GM12873 (cell line): ENCODE measurements around the gene SLFN5.

Source experiments
- TF ChIP-seq, protein P1 (sequence below): IDR thresholded peaks from 2 replicates; pipeline ENCODE4 v1.5.1; 2012; ENCODE audit warnings: low read depth, mild to moderate bottlenecking, moderate library complexity, low read length, control low read depth; ENCODE audit not compliant: insufficient read depth; ENCODE audit errors: missing control alignments

Gene SLFN5

DNA sequence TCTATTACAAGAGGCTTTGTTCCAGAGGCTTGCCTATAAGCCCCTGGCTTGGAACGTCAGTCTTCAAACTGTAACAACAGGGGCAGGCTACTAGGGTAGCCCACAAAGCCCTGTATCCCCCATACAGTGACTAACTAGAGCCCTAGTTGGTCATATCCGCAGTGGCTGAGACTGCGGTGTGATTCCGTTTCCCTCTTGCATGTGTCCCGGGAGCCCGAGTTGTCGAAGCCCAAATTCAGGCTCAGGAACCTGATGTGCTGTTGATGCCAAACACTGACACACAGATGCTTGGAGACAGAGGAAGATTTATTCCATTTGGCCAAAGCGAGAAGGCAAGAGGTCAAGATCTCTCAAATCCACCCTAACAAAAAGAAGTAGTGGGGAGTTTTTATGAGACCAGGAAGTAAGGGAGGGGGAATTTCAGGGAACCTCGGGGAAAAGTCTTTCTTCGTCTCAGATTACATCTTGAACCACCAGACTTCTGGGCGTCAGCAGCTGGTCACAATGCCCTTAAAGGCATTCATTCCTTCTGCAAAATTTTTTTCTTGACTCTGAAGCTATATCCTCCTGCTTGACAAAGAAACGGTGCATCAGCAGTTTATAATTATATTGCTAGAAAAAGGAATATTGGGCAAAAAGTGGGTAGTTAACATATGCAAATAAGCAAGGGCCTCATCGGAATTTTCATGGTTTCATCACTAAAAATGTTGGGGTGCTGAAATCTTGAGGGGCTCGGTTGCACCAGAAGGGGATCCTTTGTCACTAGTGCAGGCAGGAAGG, 879 bp downstream of the SLFN5 start:
- TF ChIP-seq, protein P1, sequence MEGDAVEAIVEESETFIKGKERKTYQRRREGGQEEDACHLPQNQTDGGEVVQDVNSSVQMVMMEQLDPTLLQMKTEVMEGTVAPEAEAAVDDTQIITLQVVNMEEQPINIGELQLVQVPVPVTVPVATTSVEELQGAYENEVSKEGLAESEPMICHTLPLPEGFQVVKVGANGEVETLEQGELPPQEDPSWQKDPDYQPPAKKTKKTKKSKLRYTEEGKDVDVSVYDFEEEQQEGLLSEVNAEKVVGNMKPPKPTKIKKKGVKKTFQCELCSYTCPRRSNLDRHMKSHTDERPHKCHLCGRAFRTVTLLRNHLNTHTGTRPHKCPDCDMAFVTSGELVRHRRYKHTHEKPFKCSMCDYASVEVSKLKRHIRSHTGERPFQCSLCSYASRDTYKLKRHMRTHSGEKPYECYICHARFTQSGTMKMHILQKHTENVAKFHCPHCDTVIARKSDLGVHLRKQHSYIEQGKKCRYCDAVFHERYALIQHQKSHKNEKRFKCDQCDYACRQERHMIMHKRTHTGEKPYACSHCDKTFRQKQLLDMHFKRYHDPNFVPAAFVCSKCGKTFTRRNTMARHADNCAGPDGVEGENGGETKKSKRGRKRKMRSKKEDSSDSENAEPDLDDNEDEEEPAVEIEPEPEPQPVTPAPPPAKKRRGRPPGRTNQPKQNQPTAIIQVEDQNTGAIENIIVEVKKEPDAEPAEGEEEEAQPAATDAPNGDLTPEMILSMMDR = no peak

DNA sequence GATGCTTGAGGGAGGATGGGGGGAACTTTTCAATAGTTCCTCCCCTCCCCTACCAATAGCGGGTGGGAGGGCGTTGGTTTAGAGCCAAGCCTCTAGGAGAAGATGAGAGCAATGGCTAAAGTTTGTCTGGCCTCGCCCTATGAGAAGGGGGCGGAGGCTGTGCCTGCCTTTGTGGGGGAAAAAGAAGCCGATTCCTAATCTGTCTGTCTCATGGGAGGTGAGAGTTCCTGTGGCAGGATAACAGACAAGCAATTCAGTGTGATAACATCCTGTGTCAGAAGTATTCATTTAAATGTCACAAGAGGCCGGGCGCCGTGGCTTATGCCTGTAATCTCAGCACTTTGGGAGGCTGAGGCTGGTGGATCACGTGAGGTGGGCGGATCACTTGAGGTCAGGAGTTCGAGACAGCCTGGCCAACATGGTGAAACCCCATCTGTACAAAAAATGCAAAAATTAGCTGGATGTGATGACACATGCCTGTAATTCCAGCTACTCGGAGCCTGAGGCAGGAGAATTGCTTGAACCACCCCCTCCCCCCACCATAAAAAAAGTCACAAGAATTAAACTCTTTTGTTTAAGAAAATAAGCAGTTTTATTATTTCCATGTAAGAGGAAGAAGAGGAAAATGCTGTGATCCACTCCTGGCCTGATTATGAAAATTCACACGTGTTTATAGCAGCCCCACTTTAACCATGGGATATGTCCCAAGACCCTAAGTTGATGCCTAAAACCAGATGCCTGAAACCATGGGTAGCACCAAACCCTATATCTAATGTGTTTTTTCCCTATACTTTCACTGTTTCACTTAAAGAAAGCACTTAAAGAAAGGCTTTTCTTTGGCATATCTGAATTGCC, 1.7 kb downstream of the SLFN5 start:
- TF ChIP-seq, protein P1 = no peak

DNA sequence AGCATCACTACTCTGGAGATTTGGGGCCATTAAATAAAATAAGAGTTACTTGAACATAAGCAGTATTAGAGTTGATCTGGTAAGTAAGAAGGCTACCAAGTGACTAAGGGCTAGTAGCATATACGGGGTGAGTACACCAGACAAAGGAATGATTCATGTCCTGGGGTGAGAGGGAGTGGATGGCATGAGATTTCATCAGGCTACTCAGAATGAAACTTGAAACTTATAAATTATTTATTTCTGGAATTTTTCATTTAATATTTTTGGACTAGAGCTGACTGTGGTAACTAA, 2.3 kb downstream of the SLFN5 start:
- TF ChIP-seq, protein P1 = no peak

DNA sequence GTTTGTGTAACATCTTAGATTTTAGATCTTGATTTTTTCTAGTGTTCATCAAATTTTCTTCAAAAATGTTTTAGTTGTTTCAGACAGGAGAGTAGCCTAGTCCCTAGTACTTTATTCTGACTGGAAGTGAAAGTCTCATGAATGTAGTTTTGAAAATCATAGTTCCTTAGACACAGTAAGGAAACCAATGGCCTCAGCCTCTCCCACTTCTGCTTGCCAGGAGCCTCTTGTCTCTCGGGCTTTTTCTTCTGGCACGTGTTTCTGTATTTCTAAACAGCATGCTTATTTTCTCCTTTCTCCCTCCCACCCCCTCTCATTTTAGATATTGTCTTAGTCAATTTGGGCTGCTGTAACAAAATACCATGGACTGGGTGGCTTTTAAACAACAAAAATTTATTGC, 9.8 kb downstream of the SLFN5 start:
- TF ChIP-seq, protein P1 = no peak

DNA sequence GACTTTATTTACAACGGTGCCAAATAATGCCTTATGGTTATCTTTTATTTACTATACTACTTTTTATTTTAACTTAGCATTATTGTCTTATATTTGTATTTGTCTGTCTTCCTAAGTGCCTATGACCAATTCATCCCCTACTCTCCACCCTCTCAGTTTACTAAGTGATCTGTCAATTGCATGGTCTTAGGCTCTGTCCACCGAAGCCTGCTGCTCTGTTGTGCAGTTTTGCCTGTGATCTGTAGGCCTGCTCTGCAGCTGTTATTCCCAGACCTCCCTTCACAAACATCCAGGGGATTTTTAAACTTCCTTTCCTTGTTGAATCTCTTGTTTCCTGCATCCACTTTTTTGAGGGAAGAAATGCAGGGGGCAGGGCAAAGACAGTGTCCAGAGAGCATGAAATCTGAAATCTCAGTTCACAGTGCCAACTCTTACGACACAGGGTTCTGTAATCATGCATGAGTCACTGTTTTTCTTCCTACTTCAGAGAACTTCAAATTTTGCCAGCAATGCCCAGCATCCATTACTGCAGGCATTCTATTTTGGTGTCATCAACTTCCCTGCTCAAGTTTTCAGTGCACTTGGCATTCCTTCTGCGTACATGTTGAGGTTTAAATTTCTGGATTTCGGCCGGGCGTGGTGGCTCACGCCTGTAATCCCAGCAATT, 11.4 kb downstream of the SLFN5 start:
- TF ChIP-seq, protein P1 = no peak

DNA sequence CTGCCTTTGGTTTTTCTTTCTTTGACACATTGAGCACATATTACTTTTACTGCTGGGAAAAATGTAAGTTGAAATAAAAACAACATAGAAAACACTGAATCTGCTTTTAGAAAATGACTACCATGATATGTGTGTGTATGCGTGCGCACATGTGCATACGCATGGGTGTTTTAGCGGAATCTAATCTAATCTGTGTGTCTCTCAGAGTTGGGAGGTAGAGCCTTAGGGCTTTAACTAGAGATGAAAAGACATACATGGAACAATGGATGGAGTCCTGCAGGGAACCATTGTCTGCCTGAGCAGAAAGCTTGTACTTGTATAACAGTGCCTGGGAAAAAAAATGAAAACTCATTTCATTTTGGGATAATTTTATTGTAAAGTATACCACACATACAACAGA, 12.4 kb downstream of the SLFN5 start:
- TF ChIP-seq, protein P1 = no peak

DNA sequence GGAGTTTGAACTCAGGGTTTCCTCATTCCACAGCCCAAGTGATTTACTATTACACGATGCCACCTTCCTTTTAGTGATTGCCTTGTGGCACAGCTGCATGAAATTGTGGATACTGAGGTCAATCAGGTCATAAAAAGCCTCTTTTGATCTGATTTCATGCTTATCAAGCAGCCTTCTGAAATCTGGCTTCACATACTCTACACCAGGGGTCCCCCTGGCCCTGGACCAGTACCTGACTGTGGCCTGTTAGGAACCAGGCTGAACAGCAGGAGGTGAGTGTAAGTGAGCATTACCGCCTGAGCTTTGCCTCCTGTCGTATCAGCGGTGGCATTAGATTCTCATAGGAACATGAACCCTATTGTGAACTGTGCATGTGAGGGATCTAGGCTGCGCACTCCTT, 13.8 kb downstream of the SLFN5 start:
- TF ChIP-seq, protein P1 = no peak
